HCT116 (cell line): Measurements from ENCODE around the gene XIAP. TPM values are rescaled to one million over a fixed set of nuclear protein-coding genes. Genes with fewer than 3 reads are reported as not detected.

Experiments used
- ATAC-seq: fragments of 200-7000 bp; cut with Tn5 transposase; 2 replicates; pipeline ENCODE4 v1.9.1; 2020; ENCODE audit warnings: mild to moderate bottlenecking, moderate library complexity
- BruUV-seq: library from RNA; stranded (reverse); fragments of 400-500 nt; replicated peaks from 2 replicates; lab custom pipeline; 2021; lab: Mats Ljungman, UMichigan
- CTCF ChIA-PET: fragments of 300-600 bp; sonication (Branson Sonifier 250); formaldehyde crosslinking; loops from one replicate; lab custom pipeline; 2021; ENCODE audit warnings: antibody characterized with exemption; lab: Charles Lee
- POLR2A ChIA-PET: fragments of 300-600, 350-600 bp; sonication (Branson Sonifier 250); formaldehyde crosslinking; loops from one replicate; lab custom pipeline; 2021; ENCODE audit warnings: antibody characterized with exemption; lab: Charles Lee
- RAD21 ChIA-PET, 2 experiments: fragments of 300-600 bp; sonication (Branson Sonifier 250); formaldehyde crosslinking; loops; one replicate each; lab custom pipeline; 2023; ENCODE audit warnings: low total read pairs in 2 of 2; ENCODE audit not compliant: uncharacterized antibody in 2 of 2, unreplicated experiment in 2 of 2, low non-redundant PET in 1 of 2; lab: Charles Lee
- DNase-seq: peaks from one replicate; pipeline ENCODE4 v3.0.0-alpha.2; 2010; ENCODE audit warnings: low read depth, low spot score
- H2AFZ ChIP-seq: fragments of 200-600 bp; shearing (Covaris generic), sonication (generic); 2 replicates; pipeline ENCODE4 v1.6.1; 2017; ENCODE audit warnings: low read depth, mixed run types, mixed read lengths, antibody characterized with exemption, low read length; ENCODE audit not compliant: poor library complexity, severe bottlenecking
- H3K27ac ChIP-seq: 2 replicates; pipeline ENCODE4 v1.5.1; 2012; ENCODE audit warnings: low read depth, low read length
- H3K27me3 ChIP-seq: fragments of 200-600 bp; sonication (generic); 2 replicates; pipeline ENCODE4 v1.6.1; 2016; ENCODE audit warnings: mixed run types, low read length, mixed read lengths; ENCODE audit not compliant: insufficient read depth
- H3K36me3 ChIP-seq, 2 experiments: fragments of 200-500 bp in 1 of 2; fragments of 200-600 bp in 1 of 2; sonication (Bioruptor generic) in 1 of 2; sonication (generic) in 1 of 2; 2 replicates each; pipeline versions ENCODE4 v1.5.1 to v1.6.1; 2014 to 2016; ENCODE audit warnings: low read length in 2 of 2, inconsistent platforms in 1 of 2, mixed read lengths in 1 of 2, mixed run types in 1 of 2; ENCODE audit not compliant: insufficient read depth in 2 of 2, control insufficient read depth in 1 of 2
- H3K4me1 ChIP-seq, 2 experiments: fragments of 200-600 bp in 1 of 2; sonication (generic) in 1 of 2; 2 replicates each; pipeline versions ENCODE4 v1.5.1 to v1.6.1; 2012 to 2017; ENCODE audit warnings: low read length in 2 of 2, inconsistent platforms in 1 of 2, mild to moderate bottlenecking in 1 of 2, mixed read lengths in 1 of 2, mixed run types in 1 of 2, moderate library complexity in 1 of 2; ENCODE audit not compliant: insufficient read depth in 2 of 2, control insufficient read depth in 1 of 2
- H3K4me2 ChIP-seq: fragments of 200-600 bp; sonication (generic); 2 replicates; pipeline ENCODE4 v1.6.1; 2017; ENCODE audit warnings: mixed run types, low read length, mixed read lengths
- H3K4me3 ChIP-seq, 2 experiments: fragments of 200-600 bp in 1 of 2; sonication (generic) in 1 of 2; replicated peaks in 1 of 2; 2 replicates each; pipeline ENCODE4 v1.5.1; 2011 to 2016; ENCODE audit warnings: low read length in 2 of 2, control low read depth in 1 of 2, low read depth in 1 of 2, mild to moderate bottlenecking in 1 of 2, mixed read lengths in 1 of 2, mixed run types in 1 of 2
- H3K79me2 ChIP-seq: fragments of 200-600 bp; sonication (generic); 2 replicates; pipeline ENCODE4 v1.6.1; 2017; ENCODE audit warnings: mild to moderate bottlenecking, mixed run types, low read length, moderate library complexity, mixed read lengths; ENCODE audit not compliant: insufficient read depth
- H3K9ac ChIP-seq: fragments of 200-600 bp; sonication (generic); 2 replicates; pipeline ENCODE4 v1.6.1; 2016; ENCODE audit warnings: low read length, mixed read lengths
- H3K9me2 ChIP-seq: fragments of 200-600 bp; sonication (generic), shearing (Covaris generic); 2 replicates; pipeline ENCODE4 v1.6.1; 2017; ENCODE audit warnings: mixed run types, mild to moderate bottlenecking, moderate library complexity; ENCODE audit not compliant: insufficient read depth
- H3K9me3 ChIP-seq, 2 experiments: fragments of 200-500 bp in 1 of 2; fragments of 200-600 bp in 1 of 2; sonication (Bioruptor generic) in 1 of 2; sonication (generic) in 1 of 2; 2 replicates each; pipeline ENCODE4 v1.6.1; 2014 to 2017; ENCODE audit warnings: low read length in 2 of 2, mixed read lengths in 2 of 2, inconsistent platforms in 1 of 2, low read depth in 1 of 2, mild to moderate bottlenecking in 1 of 2, mixed run types in 1 of 2, moderate library complexity in 1 of 2; ENCODE audit not compliant: control insufficient read depth in 1 of 2, insufficient read depth in 1 of 2
- H4K20me1 ChIP-seq: fragments of 200-600 bp; sonication (generic), shearing (Covaris generic); 2 replicates; pipeline ENCODE4 v1.6.1; 2017; ENCODE audit warnings: mixed run types, mild to moderate bottlenecking, moderate library complexity; ENCODE audit not compliant: insufficient read depth
- CBX3 ChIP-seq: IDR thresholded peaks from 2 replicates; pipeline ENCODE4 v1.6.1; 2012; ENCODE audit warnings: low read depth
- EGR1 ChIP-seq: IDR thresholded peaks from 2 replicates; pipeline ENCODE4 v1.6.1; 2012; ENCODE audit warnings: low read depth
- ELF1 ChIP-seq: IDR thresholded peaks from 2 replicates; pipeline ENCODE4 v1.6.1; 2012; ENCODE audit warnings: low read depth, borderline replicate concordance
- EZH2phosphoT487 ChIP-seq: fragments of 200-600 bp; IDR thresholded peaks from 2 replicates; pipeline ENCODE4 v1.6.1; 2018; ENCODE audit warnings: antibody characterized with exemption, borderline replicate concordance
- POLR2A ChIP-seq: IDR thresholded peaks from 2 replicates; pipeline ENCODE4 v1.7.0; 2011; ENCODE audit warnings: borderline replicate concordance; ENCODE audit not compliant: insufficient read depth, insufficient read length; ENCODE audit errors: extremely low read depth
- RAD21 ChIP-seq: IDR thresholded peaks from 2 replicates; pipeline ENCODE4 v1.6.1; 2012; ENCODE audit warnings: low read depth, mild to moderate bottlenecking
- SRF ChIP-seq: IDR thresholded peaks from 2 replicates; pipeline ENCODE4 v1.6.1; 2012; ENCODE audit warnings: low read depth
- TCF7L2 ChIP-seq: IDR thresholded peaks from 2 replicates; pipeline ENCODE4 v1.7.0; 2011; ENCODE audit warnings: borderline replicate concordance, inconsistent platforms; ENCODE audit not compliant: insufficient read depth, insufficient read length; ENCODE audit errors: extremely low read depth
- YY1 ChIP-seq: IDR thresholded peaks from 2 replicates; pipeline ENCODE4 v1.6.1; 2011; ENCODE audit warnings: low read length, low read depth, moderate library complexity, mild to moderate bottlenecking; ENCODE audit not compliant: insufficient replicate concordance; ENCODE audit errors: extremely low read depth
- ZFX ChIP-seq: fragments of 450-650 bp; IDR thresholded peaks from 2 replicates; pipeline ENCODE4 v1.6.1; 2017
- intact Hi-C: fragments of 100-400 bp; cut with micrococcal nuclease; formaldehyde crosslinking; loops from 2 replicates; pipeline ENCODE4 v1.10.0; 2022
- total RNA-seq: library from RNA; stranded (reverse); gene quantifications from one replicate; pipeline ENCODE4 v1.2.1, GENCODE V29; 2021; ENCODE audit not compliant: unreplicated experiment
- TF ChIP-seq, protein P1 (sequence below), 3 experiments: fragments of 200-600 bp in 1 of 3; sonication (generic) in 1 of 3; IDR thresholded peaks in 2 of 3; conservative IDR thresholded peaks in 1 of 3; 2 replicates each; pipeline ENCODE4 v1.5.1; 2012 to 2017; ENCODE audit warnings: low read depth in 2 of 3, low read length in 2 of 3, antibody characterized with exemption in 1 of 3, borderline replicate concordance in 1 of 3, control low read depth in 1 of 3, mild to moderate bottlenecking in 1 of 3, mixed read lengths in 1 of 3, mixed run types in 1 of 3, moderate library complexity in 1 of 3; ENCODE audit not compliant: insufficient read depth in 1 of 3
- TF ChIP-seq, protein P2 (sequence below): IDR thresholded peaks from 2 replicates; pipeline ENCODE4 v1.6.1; 2012

XIAP gene
- total RNA-seq, 1 experiment from 2014 or later: 41.0 TPM

GRCh38 chrX:123871309-123871708, 11.5 kb downstream of the XIAP start:
- Histone ChIP-seq H3K79me2 (peaks cover 50% of the 10 kb centered on the region), H3K4me2 (no peak overlapping the region), H3K9me3 (no peaks in the 10 kb centered on the region), H4K20me1 (no peaks in the 10 kb centered on the region), H3K36me3 (no peaks in the 10 kb centered on the region; a peak in 1 of 4 replicates), H3K9me2 (no peaks in the 10 kb centered on the region), H3K4me1 (peaks cover 3 to 13% of the 10 kb centered on the region in 2 experiments; a peak in 2 of 4 replicates), H2AFZ (no peak overlapping the region), H3K27ac (no peak overlapping the region), H3K4me3 (no peak overlapping the region), H3K9ac (no peak overlapping the region), H3K27me3 (no peaks in the 10 kb centered on the region)
- TF ChIP-seq, protein P1, sequence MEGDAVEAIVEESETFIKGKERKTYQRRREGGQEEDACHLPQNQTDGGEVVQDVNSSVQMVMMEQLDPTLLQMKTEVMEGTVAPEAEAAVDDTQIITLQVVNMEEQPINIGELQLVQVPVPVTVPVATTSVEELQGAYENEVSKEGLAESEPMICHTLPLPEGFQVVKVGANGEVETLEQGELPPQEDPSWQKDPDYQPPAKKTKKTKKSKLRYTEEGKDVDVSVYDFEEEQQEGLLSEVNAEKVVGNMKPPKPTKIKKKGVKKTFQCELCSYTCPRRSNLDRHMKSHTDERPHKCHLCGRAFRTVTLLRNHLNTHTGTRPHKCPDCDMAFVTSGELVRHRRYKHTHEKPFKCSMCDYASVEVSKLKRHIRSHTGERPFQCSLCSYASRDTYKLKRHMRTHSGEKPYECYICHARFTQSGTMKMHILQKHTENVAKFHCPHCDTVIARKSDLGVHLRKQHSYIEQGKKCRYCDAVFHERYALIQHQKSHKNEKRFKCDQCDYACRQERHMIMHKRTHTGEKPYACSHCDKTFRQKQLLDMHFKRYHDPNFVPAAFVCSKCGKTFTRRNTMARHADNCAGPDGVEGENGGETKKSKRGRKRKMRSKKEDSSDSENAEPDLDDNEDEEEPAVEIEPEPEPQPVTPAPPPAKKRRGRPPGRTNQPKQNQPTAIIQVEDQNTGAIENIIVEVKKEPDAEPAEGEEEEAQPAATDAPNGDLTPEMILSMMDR (IDR thresholded peaks at IDR 0.05 in 2 of 3, conservative IDR thresholded peaks at IDR 0.05 in 1 of 3; ENCODE audit: borderline replicate concordance in 1 of 3, insufficient read depth in 1 of 3, low read depth in 2 of 3, low read length in 2 of 3): no peak
- TF ChIP-seq YY1: no peak
- ATAC-seq (no peak), DNase-seq (no peak)
- CTCF ChIA-PET: no interaction called here
- POLR2A ChIA-PET: no interaction called here
- no TSS peak for BruUV-seq
- RAD21 ChIA-PET: no interaction called here
- intact Hi-C loops: no loop called here

- Histone ChIP-seq H3K27me3 (no peaks in the 10 kb centered on the region), H3K9me3 (no peaks in the 10 kb centered on the region), H3K79me2 (peaks cover 51% of the 10 kb centered on the region), H3K4me3 (no peak overlapping the region)
- CTCF ChIA-PET: no interaction called here
- DNase-seq (no peak), ATAC-seq (no peak)
- no TSS peak for BruUV-seq
- TF ChIP-seq TCF7L2: no peak
- TF ChIP-seq SRF: no peak
- TF ChIP-seq ZFX: no peak
- no peak for TF ChIP-seq YY1
- no peak for TF ChIP-seq EGR1
- TF ChIP-seq RAD21: no peak
- TF ChIP-seq, protein P2, sequence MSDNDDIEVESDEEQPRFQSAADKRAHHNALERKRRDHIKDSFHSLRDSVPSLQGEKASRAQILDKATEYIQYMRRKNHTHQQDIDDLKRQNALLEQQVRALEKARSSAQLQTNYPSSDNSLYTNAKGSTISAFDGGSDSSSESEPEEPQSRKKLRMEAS: no peak
- no peak for TF ChIP-seq ELF1
- TF ChIP-seq POLR2A: no peak
- TF ChIP-seq CBX3: no peak
- TF ChIP-seq EZH2phosphoT487: no peak
- TF ChIP-seq, all 23 proteins: peak for 0
- Histone ChIP-seq H2AFZ (no peak overlapping the region), H4K20me1 (no peaks in the 10 kb centered on the region), H3K4me2 (no peak overlapping the region), H3K9ac (no peak overlapping the region), H3K36me3 (no peaks in the 10 kb centered on the region), H3K4me1 (peaks cover 3 to 9% of the 10 kb centered on the region in 2 experiments; a peak in 2 of 4 replicates), H3K9me2 (no peaks in the 10 kb centered on the region), H3K27ac (no peak overlapping the region)
- intact Hi-C loops: no loop called here
- RAD21 ChIA-PET: no interaction called here
- POLR2A ChIA-PET: no interaction called here
Measured at GRCh38 chrX:123873956-123874355, 14.1 kb downstream of the XIAP start.
